Adrenal gland (tissue), 12 donors: ENCODE results near the gene TXNDC11. TPM values are rescaled to one million over a fixed set of nuclear protein-coding genes. Genes with fewer than 3 reads are reported as not detected.

Source experiments
- DNase-seq, 7 donors: peaks; one replicate each; pipeline ENCODE4 v3.0.0-alpha.2; 2019 to 2020
- H3K27ac ChIP-seq, 5 donors: fragments of 200-600 bp; sonication (generic) in 4 of 5; 1 replicate in 3 of 5; 2 replicates in 2 of 5; pipeline versions ENCODE4 v1.5.1 to v1.8.0; 2016 to 2020; ENCODE audit warnings: mild to moderate bottlenecking in 1 of 5
- H3K27me3 ChIP-seq: fragments of 200-600 bp; 2 replicates; pipeline ENCODE4 v1.8.0; 2021
- H3K36me3 ChIP-seq, 2 donors: fragments of 200-600 bp; replicated peaks in 1 of 2; 1 replicate in 1 of 2; 2 replicates in 1 of 2; pipeline versions ENCODE4 v1.5.1 to v1.8.0; 2018 to 2022
- H3K4me1 ChIP-seq, 2 donors: fragments of 200-600 bp; replicated peaks in 1 of 2; 1 replicate in 1 of 2; 2 replicates in 1 of 2; pipeline versions ENCODE4 v1.5.1 to v1.8.0; 2018 to 2021
- H3K4me3 ChIP-seq, 4 donors: fragments of 200-600 bp; sonication (generic) in 3 of 4; one replicate each; pipeline ENCODE4 v1.5.1; 2016 to 2018
- H3K9me3 ChIP-seq, 3 donors: fragments of 200-600 bp; sonication (generic) in 1 of 3; replicated peaks in 1 of 3; 1 replicate in 2 of 3; 2 replicates in 1 of 3; pipeline versions ENCODE4 v1.5.1 to v1.8.0; 2016 to 2021
- CTCF ChIP-seq, 6 experiments: fragments of 450-650 bp in 4 of 6; fragments of 200-600 bp in 2 of 6; sonication (generic) in 1 of 6; IDR thresholded peaks; 1 replicate in 5 of 6; 2 replicates in 1 of 6; pipeline versions ENCODE4 v1.5.1 to v1.8.0; 2016 to 2021; ENCODE audit warnings: antibody characterized with exemption in 6 of 6, mild to moderate bottlenecking in 2 of 6, moderate library complexity in 1 of 6
- POLR2A ChIP-seq, 2 donors: fragments of 450-650 bp; IDR thresholded peaks; one replicate each; pipeline ENCODE4 v1.6.1; 2017; ENCODE audit warnings: antibody characterized with exemption in 2 of 2, mild to moderate bottlenecking in 2 of 2, moderate library complexity in 1 of 2
- WGBS, 4 donors: extraction: QIAGEN DNeasy Blood & Tissue Kit in 2 of 4; methylation state at CpG; one replicate each; pipeline versions ENCODE4 v1.1.5 to v1.1.7; 2013 to 2017; 5-methylcytosine and 5-hydroxymethylcytosine counted together
- intact Hi-C, 2 donors: fragments of 100-400 bp; cut with DNase I; formaldehyde crosslinking; loops; one replicate each; pipeline versions ENCODE4 v1.14.1 to v1.15.0; 2022 to 2023
- polyA plus RNA-seq, 3 donors: library from polyadenylated mRNA; stranded (reverse); fragments of 200-250 nt in 2 of 3; fragments of 350-450 nt in 1 of 3; fragmentation: Illumina TruSeq in 1 of 3; extraction: RNeasy Lipid Tissue Mini Kit (QIAGEN cat#74804) in 1 of 3; gene quantifications; one replicate each; pipeline ENCODE4 v1.2.3, GENCODE V29; 2013 to 2014
- total RNA-seq, 9 donors: library from RNA; depleted of rRNA in 4 of 9; stranded (reverse); fragments of >200 nt in 4 of 9; fragments of 120-200 nt in 1 of 9; fragmentation: NEBNext Ultra II Directional in 1 of 9; extraction: Animal tissue kit (Norgen Biotek cat#: 25700) in 1 of 9; gene quantifications; one replicate each; pipeline versions ENCODE4 v1.1.0 to v1.2.4, GENCODE V29; 2013 to 2023
- donor health status: healthy with polysubstance abuse.
- donor health status: Bipolar disorder and iron deficiency.
- donor health status: DM: yes; HTN: yes; CAD: no.
- donor health status: DM: no; HTN: no; CAD: no.
- donor health status: DM: no; HTN: no; CAD: no.
- donor health status: DM: yes; HTN: yes; CAD: no.

The TXNDC11 gene
- total and polyA plus RNA-seq, 12 donors, result 33.5 to 78.1 (median 50.4) TPM

GRCh38 chr16:11705311-11706025 is 37.2 kb downstream of the TXNDC11 start:
- H3K36me3 ChIP-seq, result peaks cover 0 to 1% of the 10 kb centered on the region in 2 donors
- intact Hi-C loops, result no loop called here
- DNase-seq, result no peak
- H3K27ac ChIP-seq, result peak overlapping the region in 2 of 5 donors; percentile 39 to 69
- peaks cover 15 to 44% of the 10 kb centered on the region in 2 donors for H3K4me1 ChIP-seq
- H3K9me3 ChIP-seq, result no peaks in the 10 kb centered on the region
- no peak overlapping the region for H3K4me3 ChIP-seq
- no peaks in the 10 kb centered on the region for H3K27me3 ChIP-seq
- TF ChIP-seq POLR2A (IDR thresholded peaks at IDR 0.05) (peak in 1 of 2 donors; percentile 11), CTCF (IDR thresholded peaks at IDR 0.05) (no peak)
- WGBS, 4 donors, result 32 to 43% (median 33%) methylated on average over 6 of the region's 6 CpGs

- Histone ChIP-seq H3K4me1 (peaks cover 0 to 22% of the 10 kb centered on the region in 2 donors), H3K27me3 (no peaks in the 10 kb centered on the region), H3K27ac (no peak overlapping the region), H3K9me3 (no peaks in the 10 kb centered on the region), H3K36me3 (peaks cover 0 to 35% of the 10 kb centered on the region in 2 donors), H3K4me3 (no peak overlapping the region)
- WGBS, 4 donors, result 72 to 78% (median 75%) methylated on average over 8 to 9 of the region's 9 CpGs
- intact Hi-C loops, result no loop called here
- TF ChIP-seq CTCF (IDR thresholded peaks at IDR 0.05) (no peak), POLR2A (IDR thresholded peaks at IDR 0.05) (no peak)
- no peak for DNase-seq
Measured at GRCh38 chr16:11700264-11701029, 42.2 kb downstream of the TXNDC11 start.

GRCh38 chr16:11699234-11699894 is 43.3 kb downstream of the TXNDC11 start:
- peak overlapping the region in 1 of 5 donors; percentile 1 for H3K27ac ChIP-seq
- peaks cover 0 to 13% of the 10 kb centered on the region in 2 donors for H3K4me1 ChIP-seq
- intact Hi-C loops, result no loop called here
- H3K9me3 ChIP-seq, result no peaks in the 10 kb centered on the region
- peaks cover 0 to 45% of the 10 kb centered on the region in 2 donors for H3K36me3 ChIP-seq
- H3K4me3 ChIP-seq, result no peak overlapping the region
- no peaks in the 10 kb centered on the region for H3K27me3 ChIP-seq
- TF ChIP-seq CTCF (IDR thresholded peaks at IDR 0.05) (no peak), POLR2A (IDR thresholded peaks at IDR 0.05) (no peak)
- WGBS, 4 donors, result 86 to 95% (median 91%) methylated on average over 10 of the region's 10 CpGs
- DNase-seq, result no peak

- no peaks in the 10 kb centered on the region for H3K27me3 ChIP-seq
- H3K27ac ChIP-seq, result peak overlapping the region in 2 of 5 donors; percentile 6 to 25
- WGBS, 4 donors, result 47 to 57% (median 52%) methylated on average over 7 of the region's 7 CpGs
- H3K4me1 ChIP-seq, result peaks cover 0 to 8% of the 10 kb centered on the region in 2 donors
- peak in 1 of 6 experiments; percentile 27 for TF ChIP-seq CTCF (IDR thresholded peaks at IDR 0.05)
- no peak for TF ChIP-seq POLR2A (IDR thresholded peaks at IDR 0.05)
- peaks cover 0 to 48% of the 10 kb centered on the region in 2 donors for H3K36me3 ChIP-seq
- H3K4me3 ChIP-seq, result no peak overlapping the region
- peak in 3 of 7 donors; percentile 57 to 68 (median 59) for DNase-seq
- no peaks in the 10 kb centered on the region for H3K9me3 ChIP-seq
- intact Hi-C loops, result no loop called here
Measured at GRCh38 chr16:11698271-11698689, 44.4 kb downstream of the TXNDC11 start.
